Activated T-helper 1 cell treated with anti-CD3 and anti-CD28 coated beads, Interleukin-2, amount 50 U/mL, for 16 hours (primary cell): ENCODE results near the gene FUOM.
A peak's percentile ranks its signal among the peaks of the same experiment; 100 is the strongest.

Source experiments
- DNase-seq, 2 donors: peaks; one replicate each; pipeline ENCODE4 v3.0.0-alpha.2; 2020; ENCODE audit warnings: low read depth in 1 of 2, low spot score in 1 of 2

FUOM gene

DNA sequence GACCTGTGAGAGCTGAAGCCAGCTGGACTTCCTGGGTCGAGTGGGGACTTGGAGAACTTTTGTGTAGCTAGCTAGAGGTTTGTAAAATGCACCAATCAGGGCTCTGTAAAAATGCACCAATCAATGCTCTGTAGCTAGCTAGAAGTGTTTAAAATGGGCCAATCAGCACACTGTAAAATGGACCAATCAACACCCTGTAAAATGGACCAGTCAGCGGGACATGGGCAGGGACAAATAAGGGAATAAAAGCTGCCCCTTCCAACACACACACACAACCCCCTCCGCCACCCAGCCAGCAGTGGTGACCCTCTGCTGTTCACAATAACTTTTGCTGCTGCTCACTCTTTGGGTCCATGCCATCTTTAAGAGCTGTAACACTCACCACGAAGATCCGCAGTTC lies 42.0 kb downstream of the FUOM start:
- no peak for DNase-seq

DNA sequence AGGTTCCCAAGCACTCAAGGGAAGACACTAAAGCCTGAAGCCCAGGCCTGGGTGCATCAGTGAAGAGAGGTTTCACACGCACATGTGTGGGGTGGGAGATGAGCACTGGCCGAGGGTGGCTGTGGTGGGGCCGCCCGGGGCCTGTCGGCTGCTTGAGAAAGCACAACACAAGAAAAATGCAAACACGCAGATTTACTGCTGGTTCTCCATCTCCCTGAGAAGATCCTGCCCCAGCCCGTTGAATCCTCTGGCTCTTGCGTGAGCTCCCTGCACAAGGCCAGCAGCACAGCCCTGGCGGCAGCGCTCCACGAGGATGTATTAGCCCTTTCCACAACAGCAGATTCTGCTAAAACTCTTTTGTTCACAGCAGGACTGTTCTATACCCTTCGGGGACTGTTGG lies 42.9 kb downstream of the FUOM start:
- no peak for DNase-seq

DNA sequence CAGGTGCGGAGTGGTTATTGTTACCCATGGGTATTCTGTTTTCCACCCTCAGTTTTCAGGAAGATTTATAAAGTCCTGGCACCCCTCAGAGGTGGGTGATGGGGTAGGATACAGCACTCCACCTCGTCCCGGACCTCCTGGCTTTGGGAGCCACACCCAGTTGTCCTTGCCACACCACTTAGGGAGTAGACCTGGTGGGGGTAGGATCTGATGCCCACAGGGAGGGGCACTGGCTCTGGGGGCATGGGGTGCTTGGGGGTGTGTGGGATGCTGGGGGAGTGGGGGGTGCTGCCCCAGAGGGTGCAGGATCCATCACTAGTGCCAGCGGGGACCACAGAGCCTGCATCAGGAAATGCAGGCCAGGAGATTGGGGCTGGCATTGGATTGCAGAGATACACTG lies 44.6 kb downstream of the FUOM start:
- DNase-seq: no peak

DNA sequence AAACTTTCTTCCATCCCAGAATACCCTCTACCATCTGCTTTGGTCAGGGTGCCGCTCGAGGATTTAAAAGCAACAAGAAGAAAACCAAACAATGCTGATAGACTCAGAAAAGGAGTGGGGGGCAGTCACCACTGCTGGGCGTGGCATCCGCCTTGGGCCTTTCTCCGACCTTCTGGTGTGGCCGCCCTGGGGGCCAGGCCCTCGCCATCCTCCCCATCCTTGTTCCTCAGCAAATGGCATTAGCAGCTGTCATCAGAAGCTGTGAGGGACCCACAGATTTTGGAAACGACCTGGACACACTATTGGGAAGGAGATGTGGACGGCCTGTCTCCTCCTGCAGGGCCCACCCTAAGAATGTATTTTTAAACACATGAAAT lies 45.1 kb downstream of the FUOM start:
- no peak for DNase-seq

DNA sequence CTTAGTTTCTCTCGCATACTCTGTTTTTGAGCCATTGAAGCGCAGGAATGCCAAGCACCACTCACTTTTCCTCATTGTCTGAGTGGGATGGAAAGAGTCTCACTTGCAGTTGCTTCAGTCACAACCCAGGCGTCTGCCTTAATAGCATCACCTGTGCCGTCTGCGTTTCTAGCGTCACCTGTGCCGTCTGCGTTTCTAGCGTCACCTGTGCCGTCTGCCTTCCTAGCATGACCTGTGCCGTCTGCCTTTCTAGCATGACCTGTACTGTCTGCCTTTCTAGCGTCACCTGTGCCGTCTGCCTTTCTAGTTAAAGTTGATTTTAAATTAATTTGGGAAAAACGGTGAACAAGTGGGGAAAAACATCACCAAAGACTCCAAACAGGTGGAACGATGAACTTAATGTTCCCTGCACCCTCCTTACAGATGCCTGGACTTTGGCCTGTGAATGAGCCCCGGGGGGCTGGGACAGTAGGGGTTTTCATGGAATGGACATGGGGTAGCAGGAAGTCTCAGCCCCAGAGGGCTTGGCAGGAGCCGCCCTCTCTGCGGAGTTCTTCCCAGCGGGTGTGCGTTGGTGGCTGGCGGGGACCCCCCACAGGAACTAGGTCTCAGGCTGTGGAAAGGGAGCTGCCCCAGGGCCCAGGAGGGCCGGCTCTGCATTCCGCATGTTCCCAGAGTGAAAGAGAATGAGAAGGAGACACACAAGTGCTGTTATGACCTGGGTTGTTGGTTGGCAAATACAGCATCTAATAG lies 45.6 kb downstream of the FUOM start:
- DNase-seq: no peak

DNA sequence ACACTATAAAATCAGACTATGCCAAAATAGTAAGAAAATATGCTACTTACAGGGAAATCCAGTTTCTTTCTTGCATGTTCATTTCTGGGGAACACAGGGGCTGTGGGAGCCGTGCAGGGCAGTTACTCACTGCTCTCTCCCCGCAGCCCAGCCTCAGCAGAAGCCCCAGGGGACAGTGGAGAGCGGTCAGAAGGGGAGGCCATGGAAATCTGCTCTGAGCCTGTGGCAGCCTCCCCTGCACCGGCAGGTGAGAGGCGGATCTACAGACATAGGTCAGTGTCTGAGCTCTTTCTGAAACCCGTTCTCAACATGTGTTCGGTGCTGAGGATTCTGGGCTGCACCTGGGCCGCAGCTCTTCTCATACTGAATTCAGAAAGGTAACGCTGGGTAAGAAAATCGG lies 46.2 kb downstream of the FUOM start:
- no peak for DNase-seq

DNA sequence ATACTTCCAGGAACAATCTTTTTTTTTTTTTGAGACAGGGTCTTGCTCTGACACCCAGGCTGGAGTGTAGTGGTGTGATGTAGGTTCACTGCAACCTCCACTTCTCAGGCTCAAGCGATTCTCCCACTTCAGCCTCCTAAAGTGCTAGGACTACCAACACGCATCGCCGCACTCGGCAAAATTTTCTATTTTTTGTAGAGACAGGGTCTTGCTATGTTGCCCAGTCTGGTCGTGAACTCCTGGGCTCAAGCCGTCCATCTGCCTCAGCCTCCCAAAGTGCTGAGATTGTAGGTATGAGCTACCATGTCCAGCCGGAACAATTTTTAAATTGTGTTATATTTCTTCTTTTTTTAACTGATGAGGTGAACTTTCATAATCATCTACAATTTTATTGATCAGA lies 47.0 kb downstream of the FUOM start:
- DNase-seq: no peak

DNA sequence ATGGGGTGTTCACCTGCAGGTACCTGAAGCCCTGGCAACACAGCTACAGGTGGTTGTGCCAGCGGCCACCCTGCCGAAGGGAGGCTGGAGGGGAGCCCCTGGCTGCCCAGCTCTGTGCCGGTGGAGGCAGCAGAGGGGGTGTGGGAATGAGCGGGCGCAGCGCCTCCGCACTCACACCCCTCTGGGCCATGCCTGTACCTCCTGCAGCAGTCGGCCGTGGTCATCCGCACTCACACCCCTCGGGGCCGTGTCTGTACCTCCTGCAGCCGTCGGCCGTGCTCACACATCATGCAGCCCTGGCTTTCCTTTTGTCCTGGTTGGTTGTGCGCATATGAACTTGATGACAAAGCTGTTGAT lies 47.4 kb downstream of the FUOM start:
- DNase-seq: no peak

DNA sequence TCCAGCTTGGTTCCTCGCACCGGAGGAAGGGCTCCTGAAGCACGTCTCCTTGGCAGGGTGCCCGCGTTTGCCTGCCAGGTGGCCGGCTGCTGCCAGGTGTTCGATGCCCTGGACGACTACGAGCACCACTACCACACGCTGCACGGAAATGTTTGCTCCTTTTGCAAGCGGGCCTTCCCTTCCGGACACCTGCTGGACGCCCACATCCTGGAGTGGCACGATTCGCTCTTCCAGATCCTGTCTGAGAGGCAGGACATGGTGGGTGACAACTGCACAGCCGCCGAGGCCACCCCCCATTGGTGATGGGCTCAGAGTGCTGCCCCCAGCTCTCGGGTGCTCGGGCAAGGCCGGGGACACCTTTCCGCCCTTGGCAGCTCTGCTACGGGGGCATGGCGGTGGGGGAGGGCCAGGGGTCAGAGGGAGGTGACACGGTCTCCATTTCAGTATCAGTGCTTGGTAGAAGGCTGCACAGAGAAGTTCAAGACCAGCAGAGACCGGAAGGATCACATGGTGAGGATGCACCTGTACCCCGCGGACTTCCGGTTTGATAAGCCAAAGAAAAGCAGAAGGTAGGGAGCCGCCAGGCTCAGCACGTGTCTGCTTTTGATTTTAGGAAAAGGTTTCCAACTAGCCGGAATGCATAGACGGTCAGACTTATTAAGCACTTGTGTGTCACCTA lies 48.0 kb downstream of the FUOM start:
- DNase-seq: no peak

DNA sequence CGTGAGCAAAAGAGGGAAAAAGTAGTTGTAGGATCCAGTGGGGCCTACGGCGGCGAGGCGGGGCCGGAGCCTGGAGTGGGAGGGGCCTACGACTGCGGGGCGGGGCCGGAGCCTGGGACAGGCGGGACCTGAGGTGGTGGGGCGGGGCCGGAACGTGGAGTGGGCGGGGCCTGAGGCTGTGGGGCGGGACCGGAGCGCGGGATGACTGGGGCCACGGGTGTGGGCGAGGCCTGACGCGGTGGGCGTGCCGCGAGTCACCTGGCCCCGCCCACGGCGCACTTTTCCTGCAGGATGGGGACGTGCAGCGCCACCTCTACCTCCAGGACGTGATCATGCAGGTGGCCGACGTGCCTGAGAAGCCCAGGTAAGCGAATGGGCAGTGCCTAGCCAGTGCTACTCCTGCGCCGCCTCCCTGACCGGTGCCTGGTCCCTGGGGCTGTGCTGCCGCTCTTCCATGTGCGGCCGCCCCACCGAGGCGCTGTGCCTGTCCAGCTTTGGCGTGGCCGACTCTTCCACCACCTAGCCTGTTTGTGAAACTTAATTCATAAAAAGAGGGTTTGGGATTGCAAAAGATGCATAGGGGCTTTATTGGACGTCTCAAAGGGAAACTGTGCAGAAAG lies 48.6 kb downstream of the FUOM start:
- DNase-seq: peak; percentile 87 to 93

DNA sequence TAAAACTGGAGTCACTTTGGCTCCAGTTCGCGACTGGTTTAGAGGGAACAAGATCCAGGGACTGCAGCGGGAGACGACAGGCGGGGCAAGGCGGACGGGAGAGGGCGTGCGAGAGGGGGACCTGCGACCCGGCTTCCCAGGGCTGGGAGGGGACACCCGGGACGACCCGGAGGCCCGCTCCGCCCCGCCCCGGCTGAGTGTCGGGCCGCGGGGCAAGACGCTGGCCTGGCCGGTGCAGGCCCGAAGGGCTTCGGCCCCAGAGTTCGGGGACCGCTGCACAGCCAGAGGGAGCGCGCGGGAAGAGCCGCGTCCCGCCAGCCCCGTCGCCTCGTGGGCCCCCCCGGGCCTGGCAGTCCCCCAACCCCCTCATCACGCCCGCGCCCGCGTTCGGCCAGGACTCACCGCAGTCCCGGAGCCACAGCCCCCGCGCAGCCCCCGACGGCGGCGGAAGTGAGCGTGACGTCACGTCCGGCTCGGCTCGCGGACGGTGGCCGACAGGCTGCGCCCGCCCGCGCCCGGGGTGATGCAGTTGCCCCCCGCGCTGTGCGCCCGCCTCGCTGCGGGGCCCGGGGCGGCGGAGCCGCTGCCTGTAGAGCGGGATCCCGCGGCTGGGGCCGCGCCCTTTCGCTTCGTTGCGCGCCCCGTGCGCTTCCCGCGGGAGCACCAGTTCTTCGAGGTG lies 49.3 kb downstream of the FUOM start, which contains the start of the genes TUBGCP2 and ZNF511:
Gene TUBGCP2 (minus strand): TSS at position 452 of the 679 bp plus-strand sequence. CDS start 5,931 bp downstream, outside the sequence.
Gene ZNF511 (plus strand): TSS at position 494 of the 679 bp plus-strand sequence. CDS start 30 bp downstream, at position 524.
- DNase-seq: peak; percentile 72 to 89

DNA sequence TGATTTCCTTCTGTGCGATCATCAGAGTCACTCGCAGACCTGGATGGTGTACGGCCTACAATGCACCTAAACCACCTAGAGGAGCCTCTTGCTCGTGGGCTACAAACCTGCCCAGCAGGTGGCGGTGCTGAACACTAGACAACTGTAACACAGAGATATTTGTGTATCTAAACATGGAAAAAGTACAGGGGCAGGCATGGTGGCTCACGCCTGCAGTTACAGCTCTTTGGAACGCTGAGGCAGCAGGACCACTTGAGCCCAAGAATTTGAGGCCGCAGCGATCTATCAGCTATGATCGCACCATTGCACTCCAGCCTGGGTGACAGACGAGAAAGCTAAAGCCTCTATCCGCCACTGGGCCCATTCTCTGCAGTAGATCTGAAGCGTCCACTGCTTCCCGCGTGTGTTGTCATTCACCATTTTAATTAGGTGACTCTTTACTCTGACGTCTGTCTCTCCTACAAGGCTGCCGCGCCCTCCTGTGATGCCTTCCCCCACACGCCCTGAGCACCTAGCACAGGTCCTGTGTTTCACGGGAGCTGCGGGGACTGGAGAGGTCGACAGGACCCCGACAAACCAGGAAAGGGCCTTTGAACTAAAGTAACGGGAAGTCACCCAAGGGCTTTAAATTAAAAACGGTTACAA lies 49.9 kb downstream of the FUOM start:
- DNase-seq: peak; percentile 72 to 79

DNA sequence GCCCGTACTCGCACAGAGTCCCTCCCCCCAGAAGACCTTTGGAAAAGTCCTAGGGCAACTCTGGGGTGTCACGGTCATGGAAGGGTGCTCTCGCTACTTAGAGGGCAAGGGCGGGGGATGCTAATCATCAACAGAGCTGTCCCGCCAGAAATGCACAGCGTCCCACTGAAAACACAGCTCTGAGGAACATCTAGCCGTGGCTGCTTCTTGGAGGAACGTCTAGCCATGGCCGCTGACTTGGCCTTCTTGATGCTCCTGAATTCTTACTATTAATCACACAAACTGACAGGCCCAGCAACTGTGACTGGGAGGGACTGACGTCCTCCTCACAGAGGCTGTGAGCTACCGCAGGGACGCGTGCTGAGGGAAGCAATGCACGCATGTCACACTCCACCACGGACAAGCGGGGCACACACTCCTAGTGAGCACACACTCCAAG lies 50.9 kb downstream of the FUOM start:
- DNase-seq: no peak

DNA sequence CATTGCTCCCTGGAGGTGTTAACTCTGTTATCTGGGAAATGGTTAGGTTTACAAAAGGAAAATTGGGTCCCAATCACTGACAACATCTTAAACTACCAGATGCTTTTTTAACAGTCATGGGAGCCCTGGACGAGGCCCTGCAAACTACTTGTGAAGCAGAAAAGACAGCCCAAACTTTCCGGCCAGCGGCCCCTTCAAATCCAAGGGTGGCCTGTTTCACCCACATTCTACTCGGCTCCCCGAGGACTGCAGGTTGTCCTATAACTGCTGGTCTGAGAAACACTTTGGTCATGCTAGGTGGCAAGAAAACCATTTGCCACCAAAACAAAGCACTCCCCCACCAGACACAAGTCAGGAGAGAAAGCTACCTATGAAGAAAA lies 51.7 kb downstream of the FUOM start:
- no peak for DNase-seq
